Activated CD4-positive, alpha-beta T cell treated with anti-CD3 and anti-CD28 coated beads, Interleukin-2, amount 50 U/mL, for 24 hours (primary cell): ENCODE measurements around the gene TMEM131.
"Not testable (repeated sequence)": the region's sequence is repeated elsewhere in the genome, so short reads cannot be mapped to it uniquely, and the experiment has no call there.

Source experiments
- DNase-seq, 2 donors: peaks; one replicate each; pipeline ENCODE4 v3.0.0-alpha.2; 2020; ENCODE audit warnings: low read depth in 1 of 2, low spot score in 1 of 2

Gene TMEM131

DNA sequence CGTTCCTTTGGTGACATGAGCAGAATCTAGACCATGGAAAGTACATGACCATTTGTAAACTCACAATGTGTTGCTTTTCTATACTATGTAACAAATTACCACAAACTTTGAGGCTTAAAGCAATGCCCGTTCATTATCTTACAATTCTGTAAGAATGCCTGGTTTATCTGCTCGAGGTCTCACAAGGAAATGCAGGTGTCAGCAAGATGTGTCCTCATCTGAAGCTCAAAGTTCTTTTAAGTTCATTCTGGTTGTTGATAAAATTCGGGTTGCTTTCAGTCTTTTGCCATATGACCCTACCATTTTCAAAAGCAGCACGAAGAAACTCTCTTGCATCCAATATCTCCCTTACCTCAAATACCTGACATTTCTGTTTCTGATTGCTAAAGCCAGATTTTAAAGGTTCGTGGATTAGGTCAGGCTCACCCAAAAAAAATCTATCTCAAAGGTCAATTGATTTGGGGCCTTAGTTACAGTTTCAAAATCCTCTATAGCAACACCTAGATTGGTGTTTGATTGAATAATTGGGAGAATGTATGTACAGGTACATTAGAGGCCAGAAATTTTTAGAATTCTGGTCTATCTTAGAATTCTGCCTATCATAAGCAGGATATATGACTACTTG is 125.9 kb downstream of the TMEM131 start:
- DNase-seq = no peak

GRCh38 chr2:97868986-97869721 is 126.6 kb downstream of the TMEM131 start:
- DNase-seq = no peak

DNA sequence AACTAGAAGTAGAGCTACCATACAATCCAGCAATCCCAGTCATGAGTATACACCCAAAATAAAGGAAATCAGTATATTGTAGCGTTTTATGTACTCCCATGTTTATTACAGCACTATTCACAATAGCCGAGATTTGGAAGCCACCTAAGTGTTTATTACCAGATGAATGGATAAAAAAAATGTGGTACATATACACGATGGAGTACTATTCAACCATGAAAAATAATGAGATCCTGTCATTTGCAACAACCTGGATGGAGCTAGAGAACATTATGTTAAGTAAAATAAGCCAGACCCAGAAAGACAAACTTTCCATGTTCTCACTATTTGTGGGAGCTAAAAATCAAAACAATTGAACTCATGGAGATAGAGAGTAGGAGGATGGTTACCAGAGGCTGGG is 131.9 kb downstream of the TMEM131 start:
- no peak for DNase-seq

GRCh38 chr2:97861177-97861576 is 134.6 kb downstream of the TMEM131 start:
- no peak for DNase-seq

DNA sequence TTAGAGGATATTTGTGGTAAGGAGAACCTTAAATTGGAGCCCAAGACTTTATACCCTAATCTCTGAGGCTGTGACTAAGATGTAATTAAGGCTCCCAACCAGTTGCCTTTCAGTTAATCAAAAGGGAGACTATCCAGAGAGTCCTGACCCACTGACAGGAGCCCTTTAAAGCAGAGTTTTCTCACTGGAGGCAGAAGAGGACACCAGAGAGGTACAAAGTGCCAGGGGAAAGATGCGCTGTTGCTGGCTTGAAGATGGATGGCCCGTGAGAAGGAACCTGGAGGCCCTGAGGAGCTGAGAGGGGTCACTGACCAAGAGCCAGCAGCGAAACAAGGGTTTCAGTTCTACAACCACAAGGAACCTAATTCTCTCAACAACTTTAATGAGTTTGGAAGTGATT is 137.3 kb downstream of the TMEM131 start:
- no peak for DNase-seq

DNA sequence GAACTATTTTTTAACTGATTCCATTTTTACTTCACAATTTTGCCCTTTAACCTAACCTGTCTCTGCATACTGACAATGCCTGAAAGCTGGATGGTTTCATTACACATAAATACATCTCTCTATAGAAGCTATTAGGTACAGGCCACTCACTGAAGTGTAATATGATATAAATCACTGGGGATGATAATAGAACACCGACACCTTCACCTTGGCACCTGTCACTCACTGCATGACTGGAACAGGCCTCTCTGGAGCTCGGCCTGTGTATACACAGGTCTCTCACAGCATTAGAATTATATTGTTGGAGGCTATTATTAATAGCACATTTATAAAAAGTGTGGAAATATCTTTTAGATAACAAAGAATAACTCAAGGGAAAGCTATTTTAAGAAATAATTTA is 138.2 kb downstream of the TMEM131 start:
- no peak for DNase-seq

DNA sequence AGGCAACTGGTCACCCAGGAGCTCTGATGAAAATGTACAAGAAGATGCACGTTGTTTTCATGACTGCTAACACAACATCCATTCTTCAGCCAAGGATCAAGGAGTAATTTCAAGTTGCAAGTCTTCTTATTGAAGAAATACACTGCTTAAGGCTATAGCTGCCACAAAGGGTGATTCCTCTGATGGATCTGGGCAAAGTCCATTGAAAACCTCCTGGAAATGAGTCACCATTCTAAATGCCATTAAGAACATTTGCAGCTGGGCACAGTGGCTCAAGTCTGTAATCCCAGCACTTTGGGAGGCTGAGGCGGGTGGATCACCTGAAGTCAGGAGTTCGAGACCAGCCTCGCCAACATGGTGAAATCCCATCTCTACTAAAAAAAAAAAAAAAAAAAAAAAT is 142.7 kb downstream of the TMEM131 start:
- not testable (repeated sequence) for DNase-seq

- no peak for DNase-seq
Measured at GRCh38 chr2:97851172-97851571, 144.6 kb downstream of the TMEM131 start.

DNA sequence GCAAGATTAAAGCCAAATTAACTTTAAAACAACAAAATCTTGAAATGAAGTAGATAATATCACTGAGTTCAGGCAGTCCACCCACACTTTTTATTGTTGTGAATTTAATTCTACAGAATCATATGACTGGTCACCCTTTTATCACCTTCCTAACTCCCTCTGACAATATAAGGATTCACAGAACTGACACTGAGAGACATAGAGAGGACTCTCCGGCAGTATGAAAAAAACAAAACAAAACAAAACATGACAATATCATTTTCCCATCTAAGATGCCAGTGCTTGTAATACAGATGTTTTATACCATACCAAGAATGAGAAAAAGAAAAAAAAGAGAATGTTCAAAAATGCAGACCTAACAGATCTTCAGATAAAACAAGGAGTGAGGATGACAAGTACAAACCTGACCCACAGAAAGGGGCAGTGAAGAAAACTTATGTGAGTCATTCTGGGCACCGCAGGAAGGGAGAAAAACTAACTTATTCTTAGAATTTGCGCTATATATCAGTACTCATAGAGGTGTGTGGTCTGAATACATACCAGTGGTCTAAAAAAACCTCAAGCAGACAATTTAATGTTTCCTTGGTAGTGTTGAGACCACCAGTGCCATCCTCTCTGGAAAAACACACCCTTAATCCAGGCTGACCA is 145.7 kb downstream of the TMEM131 start:
- no peak for DNase-seq

DNA sequence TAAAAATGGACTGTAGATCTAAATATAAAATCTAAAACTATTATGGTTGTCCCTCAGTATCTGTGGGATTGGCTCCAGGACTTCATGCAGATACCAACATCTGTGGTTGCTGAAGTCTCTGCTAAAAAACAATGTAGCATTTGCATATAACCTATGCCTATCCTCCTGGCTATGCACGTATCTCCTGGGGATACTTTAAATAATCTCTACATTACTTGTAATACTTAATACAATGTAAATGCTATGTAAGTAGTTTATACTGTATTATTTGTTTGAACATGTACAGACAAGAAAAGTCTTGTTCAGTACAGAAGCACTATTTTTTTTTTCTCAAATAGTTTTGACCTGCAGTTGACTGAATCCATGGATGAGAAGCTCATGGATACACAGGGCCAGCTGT is 147.4 kb downstream of the TMEM131 start:
- no peak for DNase-seq

GRCh38 chr2:97846716-97847115 is 149.0 kb downstream of the TMEM131 start:
- not testable (repeated sequence) for DNase-seq

DNA sequence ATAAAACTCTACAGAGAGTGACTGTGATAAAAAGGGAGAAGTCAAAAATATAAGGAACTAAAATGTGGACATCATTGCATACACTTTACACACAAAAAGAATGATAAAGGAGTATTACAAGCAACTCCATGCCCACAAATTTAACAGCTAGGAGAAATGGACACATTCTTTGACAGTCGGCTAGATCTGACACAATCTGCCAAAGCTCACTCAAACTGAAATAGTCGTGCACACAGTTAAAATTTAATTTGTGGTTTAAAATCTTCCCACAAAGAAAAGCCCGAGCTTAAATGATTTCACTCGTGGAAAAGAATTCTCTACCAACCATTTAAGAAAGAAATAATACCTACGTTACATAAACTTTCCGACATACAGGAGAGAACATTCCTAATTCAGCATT is 149.9 kb downstream of the TMEM131 start:
- DNase-seq = no peak

DNA sequence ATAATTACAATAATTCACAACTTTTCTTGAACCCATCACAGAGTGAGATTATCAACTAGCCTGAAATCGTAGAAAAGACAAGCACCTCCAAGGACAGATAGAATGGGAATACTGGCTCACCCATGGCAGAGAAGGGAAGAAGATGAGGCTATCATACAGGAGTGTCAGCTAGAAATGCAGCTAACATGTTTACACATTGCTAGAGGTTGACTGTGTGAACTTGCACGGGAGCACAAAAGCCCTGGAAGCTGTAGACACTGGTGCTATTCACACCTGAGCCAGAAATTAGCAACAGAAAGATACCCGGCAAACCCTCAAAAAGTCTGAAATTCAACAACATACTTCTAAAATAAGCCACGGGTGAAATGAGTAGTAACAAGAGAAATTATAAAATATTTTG is 150.6 kb downstream of the TMEM131 start:
- no peak for DNase-seq

DNA sequence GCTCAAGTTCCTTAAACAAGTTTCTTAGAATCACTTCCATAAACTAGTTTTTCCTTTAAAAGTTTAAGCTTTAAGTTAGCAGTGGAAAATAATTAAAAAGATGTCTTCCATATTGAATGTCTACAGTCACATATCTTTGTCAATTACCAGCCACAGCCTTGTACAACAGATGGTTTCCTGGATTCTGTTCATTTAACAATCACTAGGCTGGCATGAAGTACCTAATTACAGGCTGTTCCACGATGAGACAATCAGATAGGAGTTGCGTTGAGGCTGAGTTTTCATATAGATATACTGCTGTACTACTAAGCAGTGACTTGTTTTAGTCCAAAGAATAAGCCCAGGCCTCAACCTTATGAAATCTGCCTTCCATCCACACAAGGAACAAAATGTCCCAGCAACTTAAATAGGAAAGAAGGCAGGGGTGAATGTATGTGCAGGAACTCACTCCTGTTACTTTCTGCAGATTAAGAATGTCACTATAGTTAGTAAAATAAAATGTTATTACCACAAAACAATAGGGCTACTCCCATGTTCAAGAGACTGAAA is 151.4 kb downstream of the TMEM131 start:
- no peak for DNase-seq

DNA sequence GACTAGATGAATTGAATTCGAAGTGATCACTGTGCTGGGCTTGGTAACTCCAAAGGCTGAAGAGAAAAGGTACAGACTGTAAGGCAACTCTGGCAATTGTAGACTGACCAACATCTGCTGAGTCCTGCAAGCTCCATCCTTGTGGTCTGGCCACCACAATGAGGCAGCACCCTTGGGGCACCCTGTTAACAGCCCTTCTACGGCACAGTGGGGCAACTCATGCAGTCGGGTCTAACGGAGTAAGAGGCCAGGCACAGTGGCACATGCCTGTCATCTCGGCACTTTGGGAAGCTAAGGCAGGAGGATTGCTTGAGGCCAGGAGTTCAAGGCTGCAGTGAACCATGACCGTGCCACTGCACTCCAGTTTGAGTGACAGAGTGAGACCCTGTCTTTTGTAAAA is 155.6 kb downstream of the TMEM131 start:
- no peak for DNase-seq

DNA sequence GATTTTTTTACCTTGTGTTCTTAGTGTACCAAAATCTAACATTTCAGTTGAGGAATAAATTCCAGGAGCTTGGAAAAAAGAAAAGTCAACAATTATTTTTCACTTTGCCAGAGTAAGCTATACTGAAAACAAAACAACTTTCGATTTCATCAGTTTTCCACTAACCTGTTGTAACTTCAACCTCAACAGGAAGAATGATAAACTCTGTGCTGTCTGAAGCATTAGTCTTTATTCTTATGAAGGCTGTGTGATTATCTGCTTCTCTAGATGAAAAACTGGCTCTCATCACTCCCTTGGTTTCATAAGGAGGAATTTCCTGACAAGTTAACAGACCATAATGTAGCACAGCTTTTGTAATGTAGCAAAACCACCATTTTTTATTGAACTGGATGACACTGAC is 161.1 kb downstream of the TMEM131 start:
- DNase-seq = no peak

DNA sequence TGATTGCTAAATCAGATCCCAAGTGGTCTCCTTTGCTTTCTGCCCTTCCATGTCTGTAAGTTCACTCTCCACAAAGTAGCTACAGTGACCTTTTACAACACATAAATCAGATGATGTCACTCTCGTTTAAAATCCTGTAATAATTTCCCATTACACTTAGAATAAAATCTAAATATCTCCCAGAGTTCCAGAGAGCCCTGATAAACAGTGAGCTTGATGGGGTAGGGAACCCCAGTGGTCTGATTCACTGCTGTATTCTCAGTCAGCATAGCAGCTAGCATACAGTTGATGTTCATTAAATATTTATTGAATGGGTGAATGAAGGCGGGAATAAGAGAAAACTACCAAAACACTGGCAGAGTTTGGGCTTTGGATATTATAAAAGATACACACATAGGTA is 164.6 kb downstream of the TMEM131 start:
- DNase-seq = no peak

GRCh38 chr2:97829255-97829654 is 166.5 kb downstream of the TMEM131 start:
- not testable (repeated sequence) for DNase-seq

DNA sequence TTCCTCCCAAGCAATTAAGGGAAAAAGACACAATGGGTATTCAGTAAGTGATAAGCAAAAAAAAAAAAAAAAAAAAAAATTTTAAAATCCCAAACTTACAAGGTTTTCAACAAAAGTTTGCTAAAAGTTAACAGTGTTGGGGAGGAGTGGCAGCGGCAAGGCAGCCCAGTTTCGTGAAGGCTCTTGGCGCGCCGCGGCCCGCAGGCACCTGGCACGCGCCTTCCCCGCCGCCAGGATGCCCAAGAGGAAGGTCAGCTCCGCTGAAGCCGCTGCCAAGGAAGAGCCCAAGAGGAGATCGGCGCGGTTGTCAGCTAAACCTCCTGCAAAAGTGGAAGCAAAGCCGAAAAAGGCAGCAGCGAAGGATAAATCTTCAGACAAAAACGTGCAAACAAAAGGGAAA is 168.7 kb downstream of the TMEM131 start:
- DNase-seq = not testable (repeated sequence)

GRCh38 chr2:97826266-97826847 is 169.4 kb downstream of the TMEM131 start:
- DNase-seq = not testable (repeated sequence)

DNA sequence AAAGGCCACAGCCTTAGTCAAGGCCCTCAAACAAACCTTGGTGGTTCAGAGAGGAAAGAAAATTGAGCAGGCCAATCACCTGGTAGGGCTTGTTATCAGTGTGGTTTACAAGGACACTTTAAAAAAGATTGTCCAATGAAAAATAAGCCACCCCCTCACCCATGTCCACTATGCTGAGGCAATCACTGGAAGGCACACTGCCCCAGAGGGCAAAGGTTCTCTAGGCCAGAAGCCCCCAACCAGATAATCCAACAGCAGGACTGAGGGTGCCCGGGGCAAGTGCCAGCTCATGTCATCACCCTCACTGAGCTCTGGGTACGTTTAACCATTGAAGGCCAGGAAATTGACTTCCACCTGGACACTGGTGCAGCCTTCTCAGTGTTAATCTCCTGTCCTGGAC is 171.7 kb downstream of the TMEM131 start:
- DNase-seq = not testable (repeated sequence)

- DNase-seq = not testable (repeated sequence)
Measured at GRCh38 chr2:97821862-97822261, 173.9 kb downstream of the TMEM131 start.
